Measurements from ENCODE around the gene MMRN2.

- no peak for TF ChIP-seq SP1 (IDR thresholded peaks at IDR 0.05)
- TF ChIP-seq TARDBP (IDR thresholded peaks at IDR 0.05), result no peak
- no peak for TF ChIP-seq FOXA1 (IDR thresholded peaks at IDR 0.05)
- no peak for TF ChIP-seq SUZ12 (IDR thresholded peaks at IDR 0.05)
- no peak for TF ChIP-seq FOXM1 (IDR thresholded peaks at IDR 0.05; ENCODE audit: borderline replicate concordance)
- no peak for TF ChIP-seq PKNOX1 (IDR thresholded peaks at IDR 0.05)
- TF ChIP-seq NFRKB (IDR thresholded peaks at IDR 0.05), result no peak
- no peak for TF ChIP-seq ZNF384 (IDR thresholded peaks at IDR 0.05)
- TF ChIP-seq CTBP1 (IDR thresholded peaks at IDR 0.05; ENCODE audit: borderline replicate concordance), result no peak
- TF ChIP-seq ELF4 (IDR thresholded peaks at IDR 0.05), result no peak
Observed at GRCh38 chr10:86962981-86963310, 5.5 kb upstream of the MMRN2 start.
